Measurements from ENCODE around the gene AKR1C1. TPM values are rescaled to one million over a fixed set of nuclear protein-coding genes. Genes with fewer than 3 reads are reported as not detected.

AKR1C1 gene
- total and polyA plus RNA-seq, 9 of the 15 experiments (the other 6 are each of a cell fraction or from before 2014, with no cell fraction given) = 43.5 to 180 (median 82.4) TPM

DNA sequence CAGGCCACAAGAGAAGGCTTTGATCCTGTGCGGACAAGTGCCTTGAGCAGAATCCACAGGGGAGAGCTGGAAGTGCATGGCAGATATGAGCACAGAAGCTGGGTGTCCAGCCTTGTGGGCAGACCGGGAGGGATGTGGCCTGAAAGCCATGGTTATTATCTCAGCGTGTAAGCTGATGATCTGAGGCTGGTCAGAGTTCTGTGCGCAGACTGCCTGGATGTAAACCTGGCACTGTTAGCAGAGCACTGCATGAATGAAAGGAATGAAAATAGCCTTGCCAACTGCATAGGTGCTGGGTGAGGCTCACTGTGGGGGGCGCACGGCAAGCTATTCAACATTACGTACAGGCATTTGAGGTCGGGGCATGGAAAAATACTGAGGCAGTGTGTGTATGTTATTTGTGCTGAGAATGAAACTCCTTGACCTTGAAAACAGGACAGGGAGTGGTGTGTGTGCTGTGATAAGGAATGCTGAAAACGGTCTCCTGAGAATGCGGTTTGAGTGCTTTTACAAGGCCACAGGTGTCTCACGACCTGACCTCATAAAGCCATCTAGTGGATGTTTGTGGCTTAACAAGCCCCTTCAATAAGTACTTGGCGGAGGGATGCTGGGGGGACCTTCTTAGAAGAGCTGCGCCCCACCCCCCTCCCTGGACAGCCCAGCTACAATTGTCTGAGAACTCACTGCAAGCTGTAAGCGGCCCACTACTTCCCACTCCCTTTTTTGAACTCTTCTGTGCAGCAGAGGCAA lies 18.7 kb downstream of the AKR1C1 start (continued):
- TF ChIP-seq TSHZ1 (CRISPR knock-in tag; IDR thresholded peaks at IDR 0.05) (no peak), BRCA1 (IDR thresholded peaks at IDR 0.05) (no peak), BRCA1 (CRISPR knock-in tag; IDR thresholded peaks at IDR 0.05) (no peak), CHCHD3 (CRISPR knock-in tag; IDR thresholded peaks at IDR 0.05) (no peak), NFIX (CRISPR knock-in tag; IDR thresholded peaks at IDR 0.05; ENCODE audit: low read depth) (no peak), GTF2F1 (IDR thresholded peaks at IDR 0.05; ENCODE audit: low read depth, low read length) (no peak), ZKSCAN1 (IDR thresholded peaks at IDR 0.05; ENCODE audit: low read depth, low read length) (no peak), CREM (IDR thresholded peaks at IDR 0.05; ENCODE audit: low read depth) (peak; percentile 55; the same call in 1 of the 2 replicates), JUN (IDR thresholded peaks at IDR 0.05; ENCODE audit: borderline replicate concordance, low read depth, low read length) (0 out of 2 replicates have a peak, but pooled peaks have one; percentile 13), JUN (CRISPR knock-in tag; IDR thresholded peaks at IDR 0.05; ENCODE audit: borderline replicate concordance) (no peak), CHD1 (IDR thresholded peaks at IDR 0.05; ENCODE audit: low read length) (no peak), EHMT2 (IDR thresholded peaks at IDR 0.05) (no peak), TRIM24 (IDR thresholded peaks at IDR 0.05) (peak; percentile 68 to 82; a peak in 2 of 4 replicates), ZBTB11 (CRISPR knock-in tag; IDR thresholded peaks at IDR 0.05) (no peak), MECOM (CRISPR knock-in tag; IDR thresholded peaks at IDR 0.05) (no peak), ARID1B (IDR thresholded peaks at IDR 0.05) (peak; percentile 92), ARID2 (IDR thresholded peaks at IDR 0.05) (peak; percentile 57; the same call in 1 of the 2 replicates)
